Stomach (tissue), 9 donors: ENCODE data around the gene ADGRD1. TPM values are rescaled to one million over a fixed set of nuclear protein-coding genes. Genes with fewer than 3 reads are reported as not detected.

Experiments used
- DNase-seq, 2 donors: peaks; one replicate each; pipeline versions ENCODE4 v3.0.0 to v3.0.0-alpha.2; 2013 to 2019
- H3K27ac ChIP-seq, 5 donors: fragments of 200-600 bp in 4 of 5; sonication (generic) in 4 of 5; one replicate each; pipeline ENCODE4 v1.5.1; 2013 to 2019; ENCODE audit warnings: mild to moderate bottlenecking in 1 of 5, moderate library complexity in 1 of 5
- H3K27me3 ChIP-seq, 3 donors: fragments of 200-600 bp; sonication (generic); one replicate each; pipeline ENCODE4 v1.5.1; 2017 to 2019; ENCODE audit warnings: mixed run types in 1 of 3
- H3K36me3 ChIP-seq, 4 donors: fragments of 200-600 bp; sonication (generic); 1 replicate in 3 of 4; 2 replicates in 1 of 4; pipeline ENCODE4 v1.5.1; 2016 to 2019
- H3K4me1 ChIP-seq, 4 donors: fragments of 200-600 bp; sonication (generic); one replicate each; pipeline ENCODE4 v1.5.1; 2016 to 2019
- H3K4me3 ChIP-seq, 4 donors: fragments of 200-600 bp; sonication (generic) in 3 of 4; one replicate each; pipeline ENCODE4 v1.5.1; 2016 to 2019; ENCODE audit warnings: mild to moderate bottlenecking in 1 of 4
- H3K9me3 ChIP-seq, 4 donors: fragments of 200-600 bp; sonication (generic); one replicate each; pipeline ENCODE4 v1.5.1; 2016 to 2019
- EP300 ChIP-seq: sonication (generic); formaldehyde crosslinking; IDR thresholded peaks from one replicate; pipeline ENCODE4 v1.6.1; 2017; ENCODE audit warnings: antibody characterized with exemption
- POLR2A ChIP-seq, 4 donors: fragments of 450-650 bp; IDR thresholded peaks; one replicate each; pipeline ENCODE4 v1.6.1; 2016; ENCODE audit warnings: antibody characterized with exemption in 4 of 4, control low read depth in 2 of 4, mild to moderate bottlenecking in 1 of 4, moderate library complexity in 1 of 4
- POLR2AphosphoS5 ChIP-seq, 3 donors: sonication (generic); formaldehyde crosslinking; IDR thresholded peaks; one replicate each; pipeline ENCODE4 v1.6.1; 2016; ENCODE audit warnings: antibody characterized with exemption in 3 of 3
- WGBS, 5 donors: extraction: QIAGEN DNeasy Blood & Tissue Kit in 3 of 5; methylation state at CpG; one replicate each; pipeline versions ENCODE4 v1.1.5 to v1.1.7; 2013 to 2018; 5-methylcytosine and 5-hydroxymethylcytosine counted together
- intact Hi-C: fragments of 100-400 bp; cut with DNase I; formaldehyde crosslinking; loops from one replicate; pipeline ENCODE4 v1.15.1; 2023; ENCODE audit warnings: low total_unique reads
- polyA plus RNA-seq, 3 donors: library from polyadenylated mRNA; stranded (reverse); fragments of 200-250 nt; gene quantifications; one replicate each; pipeline ENCODE4 v1.2.3, GENCODE V29; 2013
- total RNA-seq, 5 donors: library from RNA; depleted of rRNA; stranded (reverse); fragments of >200 nt; gene quantifications; one replicate each; pipeline versions ENCODE4 v1.1.0 to v1.2.3, GENCODE V29; 2014 to 2016
- TF ChIP-seq, protein P1 (sequence below), 7 experiments: fragments of 450-650 bp in 4 of 7; fragments of 200-600 bp in 3 of 7; sonication (generic) in 3 of 7; IDR thresholded peaks; one replicate each; pipeline ENCODE4 v1.5.1; 2016 to 2019; ENCODE audit warnings: antibody characterized with exemption in 7 of 7, control low read depth in 2 of 7, mild to moderate bottlenecking in 1 of 7
- donor health status: healthy with polysubstance abuse.
- donor health status: Bipolar disorder and iron deficiency.
- donor health status: healthy.

Gene ADGRD1
- total and polyA plus RNA-seq, 8 donors, result 3.7 to 43.8 (median 15.4) TPM

DNA sequence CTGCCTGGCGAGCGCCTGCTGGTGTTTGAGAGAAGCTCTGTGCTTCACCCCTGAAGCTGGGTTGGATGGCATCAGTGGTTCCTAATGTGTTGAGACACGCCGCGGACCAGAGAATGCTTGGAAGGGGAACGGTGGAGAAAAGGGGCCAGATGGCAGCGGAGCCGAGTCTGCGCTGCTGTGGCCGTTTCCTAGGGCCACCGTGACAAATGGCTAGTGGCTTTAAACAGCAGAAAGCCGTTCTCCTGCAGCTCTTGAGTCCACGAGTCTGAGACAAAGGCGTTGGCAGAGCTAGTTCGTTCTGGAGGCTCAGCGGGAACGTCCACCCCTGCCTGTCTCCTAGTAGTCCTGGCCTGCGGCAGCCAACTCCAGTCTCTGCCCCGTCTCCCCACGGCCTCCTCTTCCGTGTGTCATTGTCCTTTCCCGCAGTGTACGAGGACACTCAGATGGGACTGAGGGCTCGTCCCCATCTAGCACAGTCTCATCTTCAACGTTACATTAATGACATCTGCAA is 103.6 kb downstream of the ADGRD1 start:
- TF ChIP-seq, protein P1, sequence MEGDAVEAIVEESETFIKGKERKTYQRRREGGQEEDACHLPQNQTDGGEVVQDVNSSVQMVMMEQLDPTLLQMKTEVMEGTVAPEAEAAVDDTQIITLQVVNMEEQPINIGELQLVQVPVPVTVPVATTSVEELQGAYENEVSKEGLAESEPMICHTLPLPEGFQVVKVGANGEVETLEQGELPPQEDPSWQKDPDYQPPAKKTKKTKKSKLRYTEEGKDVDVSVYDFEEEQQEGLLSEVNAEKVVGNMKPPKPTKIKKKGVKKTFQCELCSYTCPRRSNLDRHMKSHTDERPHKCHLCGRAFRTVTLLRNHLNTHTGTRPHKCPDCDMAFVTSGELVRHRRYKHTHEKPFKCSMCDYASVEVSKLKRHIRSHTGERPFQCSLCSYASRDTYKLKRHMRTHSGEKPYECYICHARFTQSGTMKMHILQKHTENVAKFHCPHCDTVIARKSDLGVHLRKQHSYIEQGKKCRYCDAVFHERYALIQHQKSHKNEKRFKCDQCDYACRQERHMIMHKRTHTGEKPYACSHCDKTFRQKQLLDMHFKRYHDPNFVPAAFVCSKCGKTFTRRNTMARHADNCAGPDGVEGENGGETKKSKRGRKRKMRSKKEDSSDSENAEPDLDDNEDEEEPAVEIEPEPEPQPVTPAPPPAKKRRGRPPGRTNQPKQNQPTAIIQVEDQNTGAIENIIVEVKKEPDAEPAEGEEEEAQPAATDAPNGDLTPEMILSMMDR (IDR thresholded peaks at IDR 0.05), result no peak
- TF ChIP-seq EP300 (no peak), POLR2A (IDR thresholded peaks at IDR 0.05) (no peak), POLR2AphosphoS5 (IDR thresholded peaks at IDR 0.05) (no peak)
- intact Hi-C loops, result no loop called here
- 81 to 88% (median 86%) methylated on average over 25 of the region's 25 CpGs for WGBS, 5 donors
- peak in 1 of 2 donors; percentile 24 for DNase-seq
- Histone ChIP-seq H3K36me3 (no peaks in the 10 kb centered on the region), H3K9me3 (no peaks in the 10 kb centered on the region), H3K4me3 (no peak overlapping the region), H3K4me1 (no peaks in the 10 kb centered on the region), H3K27ac (no peak overlapping the region), H3K27me3 (no peaks in the 10 kb centered on the region)

DNA sequence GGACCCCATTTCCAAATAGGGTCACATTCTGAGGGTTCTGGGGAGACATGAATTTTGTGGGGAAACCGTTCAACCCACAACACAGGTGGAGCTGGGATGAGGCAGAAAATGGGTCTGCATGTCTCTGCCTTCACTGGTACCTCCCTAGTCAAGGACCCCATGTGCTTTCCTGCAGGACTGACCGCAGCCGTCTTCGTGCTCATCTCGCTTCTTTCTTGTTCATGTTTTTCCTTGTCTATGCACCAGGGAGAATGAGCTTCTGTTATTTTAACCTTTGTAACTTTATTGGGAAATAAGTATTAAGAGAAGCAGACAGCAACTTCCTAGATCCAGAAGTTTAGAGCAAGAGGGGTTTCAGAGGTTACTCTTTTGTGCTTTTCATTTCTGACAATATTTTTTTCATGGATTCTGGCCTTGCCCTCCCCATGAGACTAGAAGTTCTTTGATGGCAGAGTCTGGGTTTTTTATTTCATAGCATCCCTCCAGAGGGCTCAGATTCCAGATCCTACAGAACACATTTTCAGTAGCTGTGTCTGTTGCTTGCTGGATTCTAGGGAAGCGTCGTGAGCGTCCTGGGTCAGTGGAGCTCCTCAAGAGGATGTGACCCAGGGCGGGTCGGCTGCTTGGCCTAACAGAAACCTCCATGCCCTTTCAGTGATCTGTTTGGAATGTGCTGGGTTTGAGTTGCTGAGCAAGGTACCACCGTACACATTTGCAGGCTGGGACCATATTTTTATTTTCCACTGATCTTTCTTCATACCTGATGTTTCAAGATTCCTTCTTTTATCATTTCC is 104.2 kb downstream of the ADGRD1 start:
- DNase-seq, result peak in 1 of 2 donors; percentile 15
- no peaks in the 10 kb centered on the region for H3K27me3 ChIP-seq
- no peaks in the 10 kb centered on the region for H3K36me3 ChIP-seq
- intact Hi-C loops, result no loop called here
- no peaks in the 10 kb centered on the region for H3K4me1 ChIP-seq
- no peaks in the 10 kb centered on the region for H3K9me3 ChIP-seq
- WGBS, 5 donors, result 78 to 90% (median 85%) methylated on average over 11 of the region's 11 CpGs
- no peak overlapping the region for H3K27ac ChIP-seq
- no peak overlapping the region for H3K4me3 ChIP-seq
- no peak for TF ChIP-seq POLR2AphosphoS5 (IDR thresholded peaks at IDR 0.05)
- TF ChIP-seq, protein P1 (IDR thresholded peaks at IDR 0.05), result no peak
- TF ChIP-seq POLR2A (IDR thresholded peaks at IDR 0.05), result no peak
- TF ChIP-seq EP300, result no peak

DNA sequence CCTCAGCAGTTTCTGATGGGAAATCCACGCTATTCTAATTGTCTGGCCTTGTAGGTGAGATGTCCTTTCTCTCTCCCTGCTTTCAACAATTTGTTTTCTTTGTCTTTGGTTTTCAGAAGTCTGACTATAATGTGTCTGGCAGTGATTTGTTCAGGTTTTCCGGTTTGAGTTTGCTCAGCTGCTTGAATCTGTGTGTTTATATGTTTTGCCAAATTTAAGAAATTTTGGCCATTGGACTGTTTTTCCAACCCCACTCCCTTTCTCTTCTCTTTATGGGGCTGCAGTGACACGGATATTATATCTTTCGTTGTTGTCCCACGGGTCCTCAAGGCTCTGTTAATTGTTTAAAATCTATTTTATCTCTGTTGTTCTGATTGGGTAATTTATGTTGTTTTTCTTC is 105.0 kb downstream of the ADGRD1 start:
- 64 to 74% (median 68%) methylated on average over 5 of the region's 5 CpGs for WGBS, 5 donors
- intact Hi-C loops, result no loop called here
- Histone ChIP-seq H3K27ac (no peak overlapping the region), H3K4me1 (no peaks in the 10 kb centered on the region), H3K36me3 (no peaks in the 10 kb centered on the region), H3K9me3 (no peaks in the 10 kb centered on the region), H3K4me3 (no peak overlapping the region), H3K27me3 (no peaks in the 10 kb centered on the region)
- no peak for DNase-seq
- TF ChIP-seq, protein P1 (IDR thresholded peaks at IDR 0.05), result no peak
- TF ChIP-seq POLR2A (IDR thresholded peaks at IDR 0.05) (no peak), POLR2AphosphoS5 (IDR thresholded peaks at IDR 0.05) (no peak), EP300 (no peak)

DNA sequence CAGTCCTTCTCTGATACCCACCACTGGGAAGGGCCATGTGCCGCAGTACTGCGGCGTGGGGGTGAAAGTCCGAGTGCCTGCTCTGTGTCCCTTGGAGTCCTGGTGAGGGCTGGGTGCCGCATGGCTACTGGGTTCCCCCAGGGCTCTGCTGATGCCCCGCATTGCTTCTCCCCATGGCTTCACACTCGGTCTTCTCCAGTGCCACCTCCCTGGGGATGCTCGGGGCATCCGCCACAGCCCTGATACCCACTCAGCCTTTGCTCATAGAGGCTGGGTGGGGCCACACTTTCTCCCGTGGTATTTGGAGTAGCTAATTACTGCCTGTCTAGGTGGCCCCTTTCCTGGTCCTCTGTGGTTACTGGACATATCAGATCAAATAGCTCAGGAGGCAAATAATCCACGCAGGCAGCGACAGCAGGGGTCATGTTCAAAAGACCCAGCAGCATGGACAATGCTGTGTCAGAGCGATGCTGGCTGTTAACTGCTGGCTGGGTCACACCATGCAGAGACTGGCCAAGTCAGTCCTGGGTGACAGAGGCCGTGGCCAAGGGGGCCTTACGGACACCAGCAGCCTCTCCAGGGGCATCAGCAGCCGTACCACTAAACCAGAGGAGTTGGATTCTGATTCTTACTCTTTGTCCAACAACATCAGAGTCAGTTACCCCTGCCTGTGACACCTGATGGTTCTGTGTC is 106.5 kb downstream of the ADGRD1 start:
- peak in 1 of 2 donors; percentile 15 for DNase-seq
- intact Hi-C loops, result no loop called here
- no peaks in the 10 kb centered on the region for H3K4me1 ChIP-seq
- H3K4me3 ChIP-seq, result no peak overlapping the region
- TF ChIP-seq, protein P1 (IDR thresholded peaks at IDR 0.05), result no peak
- TF ChIP-seq POLR2A (IDR thresholded peaks at IDR 0.05) (no peak), EP300 (no peak), POLR2AphosphoS5 (IDR thresholded peaks at IDR 0.05) (no peak)
- no peak overlapping the region for H3K27ac ChIP-seq
- H3K9me3 ChIP-seq, result no peaks in the 10 kb centered on the region
- WGBS, 5 donors, result 86 to 88% (median 88%) methylated on average over 15 to 16 of the region's 16 CpGs
- H3K27me3 ChIP-seq, result no peaks in the 10 kb centered on the region
- no peaks in the 10 kb centered on the region for H3K36me3 ChIP-seq
